Parathyroid adenoma (tissue), 2 donors: ENCODE results near the gene PLEKHA8.

ENCODE experiments used
- H2AFZ ChIP-seq: fragments of 300-600 bp; sonication (generic); one replicate; pipeline ENCODE4 v1.7.0; 2017; ENCODE audit warnings: antibody characterized with exemption, mild to moderate bottlenecking
- H3K27ac ChIP-seq: fragments of 300-600 bp; sonication (generic); one replicate; pipeline ENCODE4 v1.7.0; 2017
- H3K27me3 ChIP-seq: fragments of 300-600 bp; sonication (generic); one replicate; pipeline ENCODE4 v1.7.0; 2017; ENCODE audit warnings: low read length; ENCODE audit not compliant: control insufficient read depth, insufficient read depth
- H3K36me3 ChIP-seq: fragments of 300-600 bp; sonication (generic); one replicate; pipeline ENCODE4 v1.7.0; 2017; ENCODE audit warnings: low read length; ENCODE audit not compliant: control insufficient read depth, insufficient read depth
- H3K4me1 ChIP-seq: fragments of 300-600 bp; sonication (generic); one replicate; pipeline ENCODE4 v1.7.0; 2017; ENCODE audit warnings: control low read depth
- H3K4me2 ChIP-seq: fragments of 300-600 bp; sonication (generic); one replicate; pipeline ENCODE4 v1.7.0; 2017; ENCODE audit warnings: low read length
- H3K4me3 ChIP-seq: fragments of 300-600 bp; sonication (generic); one replicate; pipeline ENCODE4 v1.7.0; 2017; ENCODE audit warnings: low read depth, low read length
- H3K79me2 ChIP-seq: fragments of 300-600 bp; sonication (generic); one replicate; pipeline ENCODE4 v1.7.0; 2017; ENCODE audit warnings: control low read depth
- H3K9ac ChIP-seq: fragments of 300-600 bp; sonication (generic); one replicate; pipeline ENCODE4 v1.7.0; 2017; ENCODE audit warnings: mild to moderate bottlenecking
- H3K9me3 ChIP-seq: fragments of 300-600 bp; sonication (generic); one replicate; pipeline ENCODE4 v1.7.0; 2017; ENCODE audit warnings: low read length; ENCODE audit not compliant: control insufficient read depth
- TF ChIP-seq, protein P1 (sequence below): fragments of 300-600 bp; sonication (generic); IDR thresholded peaks from one replicate; pipeline ENCODE4 v1.7.0; 2017; ENCODE audit warnings: antibody characterized with exemption, mild to moderate bottlenecking
- donor health status: primary hyperparathyroidism.

The PLEKHA8 gene

DNA sequence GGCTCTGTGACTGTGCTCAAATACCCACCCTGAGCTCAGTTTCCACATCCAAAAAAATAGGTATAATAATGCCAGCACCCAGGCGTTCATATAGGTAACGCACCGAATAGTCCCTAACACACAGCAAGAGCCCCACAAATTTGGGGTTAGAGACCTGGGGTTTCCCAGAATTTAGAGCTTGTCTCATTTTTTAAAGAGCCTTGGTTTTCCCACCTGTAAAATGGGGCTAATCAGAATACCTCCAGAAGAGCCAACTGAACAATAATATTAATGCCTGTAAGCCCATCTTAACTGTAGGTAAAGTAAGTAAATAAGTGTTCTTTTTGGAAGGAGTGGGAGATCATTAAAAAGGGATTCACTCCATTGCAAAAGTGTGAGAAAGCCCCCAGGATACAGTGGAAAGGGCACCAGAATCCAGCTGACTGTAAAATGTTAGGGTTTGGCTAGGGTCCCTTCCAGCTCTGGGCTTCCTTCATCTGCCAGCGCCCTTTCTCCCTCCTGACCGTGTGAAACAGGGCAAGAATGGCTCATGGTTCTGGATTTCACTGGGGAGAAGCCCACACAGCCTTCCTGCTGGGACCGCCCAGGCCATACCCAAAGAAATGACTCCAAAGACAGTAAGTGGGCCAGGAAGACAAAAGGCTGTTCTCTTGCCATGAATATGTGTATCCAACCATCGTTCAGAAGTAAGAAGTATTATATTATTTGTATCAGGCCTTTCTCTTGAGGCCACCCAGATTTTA, 108.7 kb downstream of the PLEKHA8 start:
- Histone ChIP-seq H3K36me3 (no peaks in the 10 kb centered on the region), H3K79me2 (peaks cover 10% of the 10 kb centered on the region), H3K4me2 (no peak overlapping the region), H3K9me3 (no peaks in the 10 kb centered on the region), H2AFZ (no peak overlapping the region), H3K27me3 (no peaks in the 10 kb centered on the region), H3K4me3 (no peak overlapping the region), H3K4me1 (peaks cover 2% of the 10 kb centered on the region), H3K9ac (no peak overlapping the region), H3K27ac (no peak overlapping the region)
- TF ChIP-seq, protein P1, sequence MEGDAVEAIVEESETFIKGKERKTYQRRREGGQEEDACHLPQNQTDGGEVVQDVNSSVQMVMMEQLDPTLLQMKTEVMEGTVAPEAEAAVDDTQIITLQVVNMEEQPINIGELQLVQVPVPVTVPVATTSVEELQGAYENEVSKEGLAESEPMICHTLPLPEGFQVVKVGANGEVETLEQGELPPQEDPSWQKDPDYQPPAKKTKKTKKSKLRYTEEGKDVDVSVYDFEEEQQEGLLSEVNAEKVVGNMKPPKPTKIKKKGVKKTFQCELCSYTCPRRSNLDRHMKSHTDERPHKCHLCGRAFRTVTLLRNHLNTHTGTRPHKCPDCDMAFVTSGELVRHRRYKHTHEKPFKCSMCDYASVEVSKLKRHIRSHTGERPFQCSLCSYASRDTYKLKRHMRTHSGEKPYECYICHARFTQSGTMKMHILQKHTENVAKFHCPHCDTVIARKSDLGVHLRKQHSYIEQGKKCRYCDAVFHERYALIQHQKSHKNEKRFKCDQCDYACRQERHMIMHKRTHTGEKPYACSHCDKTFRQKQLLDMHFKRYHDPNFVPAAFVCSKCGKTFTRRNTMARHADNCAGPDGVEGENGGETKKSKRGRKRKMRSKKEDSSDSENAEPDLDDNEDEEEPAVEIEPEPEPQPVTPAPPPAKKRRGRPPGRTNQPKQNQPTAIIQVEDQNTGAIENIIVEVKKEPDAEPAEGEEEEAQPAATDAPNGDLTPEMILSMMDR, result no peak

DNA sequence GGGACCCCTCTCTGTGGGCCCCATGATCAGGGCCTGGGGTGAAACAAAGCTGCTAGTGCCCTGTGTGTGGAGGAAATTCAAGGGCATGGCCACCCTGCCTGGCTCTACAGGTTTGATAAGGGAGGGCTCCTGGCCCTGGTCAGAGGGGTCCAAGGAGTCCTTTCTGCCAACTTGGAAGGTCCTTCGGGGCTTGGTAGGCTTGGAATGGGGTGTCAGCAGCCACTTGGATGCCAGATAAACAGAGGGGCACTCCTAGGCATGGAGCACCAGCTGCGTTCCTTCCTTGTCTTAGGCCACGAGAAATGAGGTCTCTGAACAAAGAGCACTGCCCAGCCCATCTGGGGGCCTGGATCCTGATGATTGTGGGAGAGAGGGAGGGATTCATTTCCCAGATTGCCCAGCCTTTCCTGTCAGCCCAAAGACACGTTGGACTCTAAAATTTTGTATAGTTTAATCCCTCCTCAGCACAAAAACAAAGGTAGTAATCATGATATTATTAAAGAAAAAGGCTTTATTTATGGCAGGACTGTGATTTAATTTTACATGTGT, 111.7 kb downstream of the PLEKHA8 start:
- H3K4me3 ChIP-seq, result no peak overlapping the region
- H3K4me2 ChIP-seq, result no peak overlapping the region
- no peak overlapping the region for H3K27ac ChIP-seq
- no peaks in the 10 kb centered on the region for H3K27me3 ChIP-seq
- no peak overlapping the region for H3K9ac ChIP-seq
- TF ChIP-seq, protein P1, result no peak
- no peaks in the 10 kb centered on the region for H3K9me3 ChIP-seq
- no peaks in the 10 kb centered on the region for H3K36me3 ChIP-seq
- H3K79me2 ChIP-seq, result peaks cover 22% of the 10 kb centered on the region
- peaks cover 22% of the 10 kb centered on the region for H3K4me1 ChIP-seq
- H2AFZ ChIP-seq, result no peak overlapping the region

DNA sequence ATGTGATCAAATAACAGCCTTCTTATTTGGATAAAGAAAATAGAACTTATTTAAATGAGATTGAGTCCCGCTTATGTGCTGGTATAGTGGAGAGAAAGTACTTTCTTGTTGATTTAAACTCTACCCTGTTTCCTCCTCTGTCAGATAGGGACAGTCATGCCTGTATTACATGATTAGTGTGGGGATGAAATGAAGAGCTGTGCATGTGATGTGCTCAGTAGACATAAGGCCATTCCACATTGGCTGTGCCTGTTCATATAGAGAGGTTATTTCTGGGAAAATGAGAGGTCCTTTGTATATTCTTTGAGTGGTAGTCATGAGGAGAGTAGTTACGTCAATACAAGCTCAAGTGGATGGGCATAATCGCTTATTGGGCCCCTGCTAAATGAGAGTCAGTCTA, 112.2 kb downstream of the PLEKHA8 start:
- H3K4me1 ChIP-seq, result peaks cover 22% of the 10 kb centered on the region
- H3K36me3 ChIP-seq, result no peaks in the 10 kb centered on the region
- no peak overlapping the region for H3K4me3 ChIP-seq
- H3K27me3 ChIP-seq, result no peaks in the 10 kb centered on the region
- H3K79me2 ChIP-seq, result peaks cover 28% of the 10 kb centered on the region
- TF ChIP-seq, protein P1, result no peak
- H3K27ac ChIP-seq, result no peak overlapping the region
- no peak overlapping the region for H2AFZ ChIP-seq
- no peak overlapping the region for H3K4me2 ChIP-seq
- no peaks in the 10 kb centered on the region for H3K9me3 ChIP-seq
- no peak overlapping the region for H3K9ac ChIP-seq

DNA sequence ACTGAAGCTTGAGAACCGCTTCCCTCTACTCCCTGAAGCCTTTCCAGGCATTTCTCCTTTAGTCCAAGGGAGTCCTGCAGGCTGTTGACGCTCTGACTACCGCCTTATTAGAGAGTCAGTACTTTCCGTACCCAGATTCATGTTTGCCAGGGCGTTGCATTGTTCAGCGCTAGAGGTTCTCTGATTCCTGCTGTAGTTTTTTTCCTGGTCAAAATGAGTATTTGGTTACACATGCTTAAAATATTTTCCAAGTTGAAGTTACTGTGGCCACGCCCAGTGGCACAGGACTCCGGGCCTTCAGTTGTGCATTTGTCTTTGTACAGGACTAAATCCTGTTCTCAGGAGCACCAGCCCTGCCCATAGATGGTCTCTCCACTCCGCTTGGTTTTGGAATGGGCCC, 114.5 kb downstream of the PLEKHA8 start:
- Histone ChIP-seq H3K79me2 (peaks cover 44% of the 10 kb centered on the region), H3K27ac (peak overlapping the region; percentile 27), H3K9me3 (no peaks in the 10 kb centered on the region), H3K27me3 (no peaks in the 10 kb centered on the region), H3K4me2 (no peak overlapping the region), H3K4me3 (no peak overlapping the region), H3K36me3 (no peaks in the 10 kb centered on the region), H2AFZ (peak overlapping the region; percentile 46), H3K9ac (no peak overlapping the region), H3K4me1 (peaks cover 19% of the 10 kb centered on the region)
- TF ChIP-seq, protein P1, result no peak
